ENCODE data around the gene CALCB.

GRCh38 chr11:15106201-15106965 is 33.0 kb downstream of the CALCB start:
- TF ChIP-seq EZH2 (IDR thresholded peaks at IDR 0.05; ENCODE audit: borderline replicate concordance, low read depth, low read length, severe bottlenecking) = no peak
- TF ChIP-seq CTCF (IDR thresholded peaks at IDR 0.05; ENCODE audit: extremely low read depth in 1 of 2, insufficient read depth in 1 of 2, low read depth in 1 of 2, low read length in 2 of 2) = no peak
- TF ChIP-seq POLR2A (IDR thresholded peaks at IDR 0.05; ENCODE audit: low read depth, low read length) = no peak
- no peak for TF ChIP-seq GATA2 (IDR thresholded peaks at IDR 0.05; ENCODE audit: insufficient read depth, insufficient read length, low read depth, low read length)
- no peak for TF ChIP-seq POLR2AphosphoS5 (IDR thresholded peaks at IDR 0.05; ENCODE audit: insufficient read depth, low read depth, low read length)
- no peak for TF ChIP-seq MAX (IDR thresholded peaks at IDR 0.05; ENCODE audit: insufficient read depth, insufficient read length)

Measured in endothelial cell of umbilical vein (primary cell).